HepG2 (cell line): ENCODE data around the gene MIA2. TPM values are rescaled to one million over a fixed set of nuclear protein-coding genes. Genes with fewer than 3 reads are reported as not detected.
A peak's percentile ranks its signal among the peaks of the same experiment; 100 is the strongest.

ENCODE experiments used
- AHR ChIP-seq: IDR thresholded peaks from 2 replicates; pipeline ENCODE4 v1.6.1; 2018; ENCODE audit warnings: missing genetic modification reagents, missing compliant biosample characterization
- ATM ChIP-seq: fragments of 450-650 bp; IDR thresholded peaks from 2 replicates; pipeline ENCODE4 v1.7.1; 2017; ENCODE audit warnings: mild to moderate bottlenecking, borderline replicate concordance
- ETS1 ChIP-seq: sonication (generic); formaldehyde crosslinking; IDR thresholded peaks from 2 replicates; pipeline ENCODE4 v1.4.0; 2020; ENCODE audit warnings: missing genetic modification reagents
- ETV6 ChIP-seq: sonication (generic); formaldehyde crosslinking; conservative IDR thresholded peaks from 2 replicates; pipeline ENCODE4 v1.4.0; 2020; ENCODE audit warnings: missing genetic modification reagents
- HNRNPUL1 ChIP-seq: fragments of 200-400 bp; formaldehyde crosslinking; IDR thresholded peaks from 2 replicates; pipeline ENCODE4 v1.6.1; 2017; ENCODE audit warnings: low read depth, mild to moderate bottlenecking, low read length, moderate library complexity
- KLF13 ChIP-seq: sonication (generic); formaldehyde crosslinking; IDR thresholded peaks from 2 replicates; pipeline ENCODE4 v1.4.0; 2020; ENCODE audit warnings: mild to moderate bottlenecking, missing genetic modification reagents
- STAG1 ChIP-seq: sonication (generic); formaldehyde crosslinking; IDR thresholded peaks from 2 replicates; pipeline ENCODE4 v1.4.0; 2020; ENCODE audit warnings: missing genetic modification reagents
- TSC22D2 ChIP-seq: sonication (generic); formaldehyde crosslinking; IDR thresholded peaks from 2 replicates; pipeline ENCODE4 v1.5.1; 2020; ENCODE audit warnings: missing genetic modification reagents, mild to moderate bottlenecking, borderline replicate concordance
- ZBTB25 ChIP-seq: IDR thresholded peaks from 2 replicates; pipeline ENCODE4 v1.6.1; 2018; ENCODE audit warnings: missing genetic modification reagents
- ZHX2 ChIP-seq, 2 experiments: sonication (generic) in 1 of 2; formaldehyde crosslinking in 1 of 2; IDR thresholded peaks; 2 replicates each; pipeline versions ENCODE4 v1.6.1 to v1.9.0; 2014 to 2022; ENCODE audit warnings: antibody characterized with exemption in 1 of 2, borderline replicate concordance in 1 of 2, inconsistent platforms in 1 of 2, low read depth in 1 of 2, missing genetic modification reagents in 1 of 2
- ZMYM3 ChIP-seq: sonication (generic); formaldehyde crosslinking; IDR thresholded peaks from 2 replicates; pipeline ENCODE4 v1.5.1; 2020; ENCODE audit warnings: mild to moderate bottlenecking, missing genetic modification reagents
- ZNF260 ChIP-seq: sonication (generic); formaldehyde crosslinking; IDR thresholded peaks from 2 replicates; pipeline ENCODE4 v1.4.0; 2020; ENCODE audit warnings: missing genetic modification reagents, low read depth, mild to moderate bottlenecking, borderline replicate concordance
- ZNF383 ChIP-seq: sonication (generic); formaldehyde crosslinking; IDR thresholded peaks from 2 replicates; pipeline ENCODE4 v1.4.0; 2020; ENCODE audit warnings: missing genetic modification reagents, mild to moderate bottlenecking, borderline replicate concordance
- ZNF460 ChIP-seq: sonication (generic); formaldehyde crosslinking; IDR thresholded peaks from 2 replicates; pipeline ENCODE4 v1.5.1; 2020; ENCODE audit warnings: missing genetic modification reagents, mild to moderate bottlenecking, borderline replicate concordance
- ZNF784 ChIP-seq: sonication (generic); formaldehyde crosslinking; IDR thresholded peaks from 2 replicates; pipeline ENCODE4 v1.5.1; 2020; ENCODE audit warnings: missing genetic modification reagents, mild to moderate bottlenecking, borderline replicate concordance
- ZSCAN5A ChIP-seq: sonication (generic); formaldehyde crosslinking; IDR thresholded peaks from 2 replicates; pipeline ENCODE4 v1.8.0; 2022; ENCODE audit warnings: mild to moderate bottlenecking, missing genetic modification reagents, borderline replicate concordance
- polyA plus RNA-seq, 8 experiments: library from polyadenylated mRNA; depleted of rRNA in 3 of 8; stranded (reverse) in 7 of 8; unstranded in 1 of 8; fragments of >200 nt; fragmentation: Illumina TruSeq in 4 of 8; extraction: Trizol in 4 of 8; gene quantifications; 2 replicates each; pipeline versions ENCODE4 v1.2.1 to v1.2.3, GENCODE V29; 2011 to 2016; ENCODE audit warnings: low read depth in 4 of 8, missing spikeins in 1 of 8, mixed read lengths in 1 of 8; ENCODE audit not compliant: insufficient read depth in 1 of 8
- total RNA-seq, 5 experiments: library from RNA; depleted of rRNA; stranded (reverse); fragments of >200 nt; fragmentation: Illumina TruSeq; extraction: Trizol; gene quantifications; 2 replicates each; pipeline ENCODE4 v1.2.3, GENCODE V29; 2016; ENCODE audit warnings: low read depth in 1 of 5

The MIA2 gene
- total and polyA plus RNA-seq, 2 of the 13 experiments (the other 11 are each of a cell fraction or from before 2014, with no cell fraction given), result 134 to 158 TPM

- peak; percentile 27; the same call in 1 of the 2 replicates for TF ChIP-seq TSC22D2
- no peak for TF ChIP-seq KLF13 (CRISPR knock-in tag)
- no peak for TF ChIP-seq HNRNPUL1
- TF ChIP-seq ATM, result no peak
- TF ChIP-seq ZNF784 (CRISPR knock-in tag), result peak; percentile 61
- TF ChIP-seq ETV6 (CRISPR knock-in tag), result peak; percentile 76; the same call in 1 of the 2 replicates
- TF ChIP-seq ZNF260 (CRISPR knock-in tag), result no peak
- TF ChIP-seq ZNF460 (CRISPR knock-in tag), result no peak; the same call in 1 of the 2 replicates
- peak; percentile 89 for TF ChIP-seq ZMYM3 (CRISPR knock-in tag)
- peak; percentile 82; the same call in 1 of the 2 replicates for TF ChIP-seq ZBTB25 (CRISPR knock-in tag)
- TF ChIP-seq ZHX2 (IDR thresholded peaks at IDR 0.05; ENCODE audit: low read depth), result peak; percentile 73; the same call in 1 of the 2 replicates
- peak; percentile 79; the same call in 1 of the 2 replicates for TF ChIP-seq ZHX2 (CRISPR knock-in tag; IDR thresholded peaks at IDR 0.05; ENCODE audit: borderline replicate concordance)
- TF ChIP-seq ETS1 (CRISPR knock-in tag), result peak; percentile 84; the same call in 1 of the 2 replicates
- TF ChIP-seq ZSCAN5A, result peak; percentile 96; the same call in 1 of the 2 replicates
- peak; percentile 87; the same call in 1 of the 2 replicates for TF ChIP-seq AHR (CRISPR knock-in tag)
- TF ChIP-seq ZNF383 (CRISPR knock-in tag), result peak; percentile 38; the same call in 1 of the 2 replicates
- peak; percentile 63 for TF ChIP-seq STAG1 (CRISPR knock-in tag)
These were observed 199.1 kb downstream of the MIA2 start (continued) for GRCh38 chr14:39432619-39433451.
